AG20443 (cell line): ENCODE measurements around the gene GGN.
"Not testable (repeated sequence)": the region's sequence is repeated elsewhere in the genome, so short reads cannot be mapped to it uniquely, and the experiment has no call there.

ENCODE experiments used
- DNase-seq: peaks from one replicate; pipeline ENCODE4 v3.0.0; 2012; ENCODE audit warnings: low spot score, mixed read lengths

Gene GGN

GRCh38 chr19:38411041-38411712 lies 23.3 kb upstream of the GGN start:
- no peak for DNase-seq

GRCh38 chr19:38410407-38410806 lies 22.6 kb upstream of the GGN start:
- DNase-seq = not testable (repeated sequence)

GRCh38 chr19:38409631-38410133 lies 21.8 kb upstream of the GGN start:
- peak; percentile 52 for DNase-seq

GRCh38 chr19:38405276-38405675 lies 17.4 kb upstream of the GGN start:
- no peak for DNase-seq

- no peak for DNase-seq
Measured at GRCh38 chr19:38404858-38405257, 17.0 kb upstream of the GGN start.

- DNase-seq = peak; percentile 100
Measured at GRCh38 chr19:38402967-38403674, 15.3 kb upstream of the GGN start, which contains the start of gene FAM98C. Gene FAM98C, plus strand, starts transcription at chr19:38403093. Its CDS starts 61 bp downstream, at chr19:38403154.

- DNase-seq = no peak
Measured at GRCh38 chr19:38402623-38402966, 14.8 kb upstream of the GGN start.

- no peak for DNase-seq
Measured at GRCh38 chr19:38401148-38401547, 13.3 kb upstream of the GGN start.

GRCh38 chr19:38400361-38400760 lies 12.5 kb upstream of the GGN start:
- DNase-seq = no peak

- no peak for DNase-seq
Measured at GRCh38 chr19:38399537-38399936, 11.7 kb upstream of the GGN start.

- no peak for DNase-seq
Measured at GRCh38 chr19:38399081-38399480, 11.2 kb upstream of the GGN start.

GRCh38 chr19:38395381-38396114 lies 7.7 kb upstream of the GGN start:
- DNase-seq = no peak

GRCh38 chr19:38394488-38394887 lies 6.7 kb upstream of the GGN start:
- peak; percentile 40 for DNase-seq

- peak; percentile 76 for DNase-seq
Measured at GRCh38 chr19:38392707-38393308, 5.0 kb upstream of the GGN start.

GRCh38 chr19:38391911-38392464 lies 4.2 kb upstream of the GGN start:
- no peak for DNase-seq

GRCh38 chr19:38389957-38390924 lies 2.4 kb upstream of the GGN start:
- no peak for DNase-seq

GRCh38 chr19:38389101-38389925 lies 1.5 kb upstream of the GGN start:
- DNase-seq = peak; percentile 79

GRCh38 chr19:38388349-38389100 lies 691 bp upstream of the GGN start, which contains the start of gene SPRED3:
Gene SPRED3, plus strand, starts transcription at chr19:38388697. Its CDS starts 1,606 bp downstream, at chr19:38390303.
- DNase-seq = peak; percentile 66

GRCh38 chr19:38386971-38387549 lies 774 bp downstream of the GGN start:
- no peak for DNase-seq
